OCI-LY3 (cell line): ENCODE results near the gene BARX2.

Source experiments
- EZH2phosphoT487 ChIP-seq: fragments of 200-600 bp; shearing (Covaris generic); IDR thresholded peaks from 2 replicates; pipeline ENCODE4 v1.6.1; 2018; ENCODE audit warnings: antibody characterized with exemption, mixed run types, low read depth
- TF ChIP-seq, protein P1 (sequence below): fragments of 200-600, 300-600 bp; sonication (generic); IDR thresholded peaks from 2 replicates; pipeline ENCODE4 v1.5.1; 2014; ENCODE audit warnings: antibody characterized with exemption, low read length, low read depth

DNA sequence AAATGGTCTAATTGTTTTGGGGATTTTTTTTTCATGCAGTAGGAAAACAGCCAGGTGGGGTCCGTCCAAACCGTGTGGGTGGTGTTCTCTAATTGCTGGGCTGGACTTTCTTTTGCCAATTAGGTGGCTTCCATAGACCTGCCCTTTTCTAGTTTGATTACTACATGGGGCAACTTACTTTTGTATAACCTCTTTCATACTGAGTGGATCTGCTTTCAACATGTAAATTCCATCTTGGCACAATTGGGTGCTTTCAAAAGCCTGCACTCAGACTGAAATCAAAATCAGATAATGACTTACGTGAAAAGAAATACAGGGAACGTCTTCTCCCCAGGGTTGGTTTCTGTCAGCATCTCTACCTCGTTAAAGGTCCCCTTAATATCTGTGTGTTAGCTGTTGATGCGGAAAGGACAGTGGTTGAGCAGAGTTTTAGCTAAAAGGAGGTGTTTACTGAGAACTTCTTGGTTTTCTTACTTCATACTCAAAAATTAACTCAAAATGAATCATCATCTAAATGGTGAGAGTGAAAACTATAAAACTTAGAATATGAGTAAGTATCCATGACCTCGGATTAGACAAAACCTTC is 72.1 kb downstream of the BARX2 start:
- TF ChIP-seq, protein P1, sequence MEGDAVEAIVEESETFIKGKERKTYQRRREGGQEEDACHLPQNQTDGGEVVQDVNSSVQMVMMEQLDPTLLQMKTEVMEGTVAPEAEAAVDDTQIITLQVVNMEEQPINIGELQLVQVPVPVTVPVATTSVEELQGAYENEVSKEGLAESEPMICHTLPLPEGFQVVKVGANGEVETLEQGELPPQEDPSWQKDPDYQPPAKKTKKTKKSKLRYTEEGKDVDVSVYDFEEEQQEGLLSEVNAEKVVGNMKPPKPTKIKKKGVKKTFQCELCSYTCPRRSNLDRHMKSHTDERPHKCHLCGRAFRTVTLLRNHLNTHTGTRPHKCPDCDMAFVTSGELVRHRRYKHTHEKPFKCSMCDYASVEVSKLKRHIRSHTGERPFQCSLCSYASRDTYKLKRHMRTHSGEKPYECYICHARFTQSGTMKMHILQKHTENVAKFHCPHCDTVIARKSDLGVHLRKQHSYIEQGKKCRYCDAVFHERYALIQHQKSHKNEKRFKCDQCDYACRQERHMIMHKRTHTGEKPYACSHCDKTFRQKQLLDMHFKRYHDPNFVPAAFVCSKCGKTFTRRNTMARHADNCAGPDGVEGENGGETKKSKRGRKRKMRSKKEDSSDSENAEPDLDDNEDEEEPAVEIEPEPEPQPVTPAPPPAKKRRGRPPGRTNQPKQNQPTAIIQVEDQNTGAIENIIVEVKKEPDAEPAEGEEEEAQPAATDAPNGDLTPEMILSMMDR = no peak
- no peak for TF ChIP-seq EZH2phosphoT487
